ENCODE measurements around the gene SMPD4. TPM values are rescaled to one million over a fixed set of nuclear protein-coding genes. Genes with fewer than 3 reads are reported as not detected.
A peak's percentile ranks its signal among the peaks of the same experiment; 100 is the strongest.

SMPD4 gene
- total and polyA plus RNA-seq, 9 of the 15 experiments (the other 6 are each of a cell fraction or from before 2014, with no cell fraction given), result 7.5 to 123 (median 35.7) TPM

- TF ChIP-seq, protein P1, sequence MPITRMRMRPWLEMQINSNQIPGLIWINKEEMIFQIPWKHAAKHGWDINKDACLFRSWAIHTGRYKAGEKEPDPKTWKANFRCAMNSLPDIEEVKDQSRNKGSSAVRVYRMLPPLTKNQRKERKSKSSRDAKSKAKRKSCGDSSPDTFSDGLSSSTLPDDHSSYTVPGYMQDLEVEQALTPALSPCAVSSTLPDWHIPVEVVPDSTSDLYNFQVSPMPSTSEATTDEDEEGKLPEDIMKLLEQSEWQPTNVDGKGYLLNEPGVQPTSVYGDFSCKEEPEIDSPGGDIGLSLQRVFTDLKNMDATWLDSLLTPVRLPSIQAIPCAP (CRISPR knock-in tag; IDR thresholded peaks at IDR 0.05; ENCODE audit: borderline replicate concordance), result no peak
- TF ChIP-seq, protein P2, sequence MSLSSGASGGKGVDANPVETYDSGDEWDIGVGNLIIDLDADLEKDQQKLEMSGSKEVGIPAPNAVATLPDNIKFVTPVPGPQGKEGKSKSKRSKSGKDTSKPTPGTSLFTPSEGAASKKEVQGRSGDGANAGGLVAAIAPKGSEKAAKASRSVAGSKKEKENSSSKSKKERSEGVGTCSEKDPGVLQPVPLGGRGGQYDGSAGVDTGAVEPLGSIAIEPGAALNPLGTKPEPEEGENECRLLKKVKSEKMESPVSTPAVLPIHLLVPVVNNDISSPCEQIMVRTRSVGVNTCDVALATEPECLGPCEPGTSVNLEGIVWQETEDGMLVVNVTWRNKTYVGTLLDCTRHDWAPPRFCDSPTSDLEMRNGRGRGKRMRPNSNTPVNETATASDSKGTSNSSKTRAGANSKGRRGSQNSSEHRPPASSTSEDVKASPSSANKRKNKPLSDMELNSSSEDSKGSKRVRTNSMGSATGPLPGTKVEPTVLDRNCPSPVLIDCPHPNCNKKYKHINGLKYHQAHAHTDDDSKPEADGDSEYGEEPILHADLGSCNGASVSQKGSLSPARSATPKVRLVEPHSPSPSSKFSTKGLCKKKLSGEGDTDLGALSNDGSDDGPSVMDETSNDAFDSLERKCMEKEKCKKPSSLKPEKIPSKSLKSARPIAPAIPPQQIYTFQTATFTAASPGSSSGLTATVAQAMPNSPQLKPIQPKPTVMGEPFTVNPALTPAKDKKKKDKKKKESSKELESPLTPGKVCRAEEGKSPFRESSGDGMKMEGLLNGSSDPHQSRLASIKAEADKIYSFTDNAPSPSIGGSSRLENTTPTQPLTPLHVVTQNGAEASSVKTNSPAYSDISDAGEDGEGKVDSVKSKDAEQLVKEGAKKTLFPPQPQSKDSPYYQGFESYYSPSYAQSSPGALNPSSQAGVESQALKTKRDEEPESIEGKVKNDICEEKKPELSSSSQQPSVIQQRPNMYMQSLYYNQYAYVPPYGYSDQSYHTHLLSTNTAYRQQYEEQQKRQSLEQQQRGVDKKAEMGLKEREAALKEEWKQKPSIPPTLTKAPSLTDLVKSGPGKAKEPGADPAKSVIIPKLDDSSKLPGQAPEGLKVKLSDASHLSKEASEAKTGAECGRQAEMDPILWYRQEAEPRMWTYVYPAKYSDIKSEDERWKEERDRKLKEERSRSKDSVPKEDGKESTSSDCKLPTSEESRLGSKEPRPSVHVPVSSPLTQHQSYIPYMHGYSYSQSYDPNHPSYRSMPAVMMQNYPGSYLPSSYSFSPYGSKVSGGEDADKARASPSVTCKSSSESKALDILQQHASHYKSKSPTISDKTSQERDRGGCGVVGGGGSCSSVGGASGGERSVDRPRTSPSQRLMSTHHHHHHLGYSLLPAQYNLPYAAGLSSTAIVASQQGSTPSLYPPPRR (CRISPR knock-in tag; IDR thresholded peaks at IDR 0.05; ENCODE audit: borderline replicate concordance), result no peak
- TF ChIP-seq HDAC3 (IDR thresholded peaks at IDR 0.05; ENCODE audit: borderline replicate concordance, partially characterized antibody) (no peak), MIER1 (IDR thresholded peaks at IDR 0.05; ENCODE audit: low read depth) (no peak), HCFC1 (IDR thresholded peaks at IDR 0.05; ENCODE audit: low read depth, low read length) (no peak), ETV1 (tag; conservative IDR thresholded peaks at IDR 0.05; ENCODE audit: low read depth) (no peak)
- in situ Hi-C loops (cut with MboI), result no loop called here
- intact Hi-C loops (cut with micrococcal nuclease), result loop anchor here (10.0 kb wide), 1 partner anchor 1298 kb away; no protein-coding TSS in a partner anchor
- DNase-seq (ENCODE audit: extremely low read depth in 1 of 4, low spot score in 3 of 4), result no peak
- ChIA-PET CTCF (ENCODE audit: low intra/inter-chr PET ratio) (no interaction called here), POLR2A (interaction anchor here (0.7 to 1.6 kb wide), 3 partner anchors 8 to 1300 kb away, joined by 3 to 7 read pairs (median 3); a partner anchor contains a TSS)
- no peaks in the 10 kb centered on the region for H4K20me1 ChIP-seq (replicated peaks; ENCODE audit: control insufficient read depth, insufficient read depth, low read length)
- BruUV-seq (replicated peaks), result no TSS peak
- peaks cover 27% of the 10 kb centered on the region for H3K79me2 ChIP-seq (ENCODE audit: control insufficient read depth, insufficient read depth, low read length)
- H3K9me3 ChIP-seq (replicated peaks; ENCODE audit: control insufficient read depth, insufficient read depth, low read depth, low read length), result no peaks in the 10 kb centered on the region
- no peak overlapping the region for H3K4me3 ChIP-seq
- no peak overlapping the region for H2AFZ ChIP-seq (ENCODE audit: low read depth, low read length)
- FAIRE-seq, result no peak
- no peak overlapping the region for H3K27ac ChIP-seq (ENCODE audit: extremely low read depth, low read depth, low read length)
- ATAC-seq, result no peak
- H3K4me2 ChIP-seq (ENCODE audit: insufficient read depth, low read length), result no peak overlapping the region
- H3K9me1 ChIP-seq (ENCODE audit: control insufficient read depth, insufficient read depth, low read length), result no peaks in the 10 kb centered on the region
- peaks cover 27% of the 10 kb centered on the region; the same call in 2 of the 3 replicates for H3K36me3 ChIP-seq (ENCODE audit: control insufficient read depth, insufficient read depth, low read length)
- WGBS (ENCODE audit: insufficient coverage, low coverage, missing lambda C conversion rate), result 64% methylated on average over 6 of the region's 8 CpGs
- peaks cover 9 to 30% of the 10 kb centered on the region in 2 experiments; a peak in 4 of 5 replicates for H3K4me1 ChIP-seq (replicated peaks in 1 of 2; ENCODE audit: control insufficient read depth in 2 of 2, insufficient read depth in 2 of 2, low read length in 2 of 2)
- H3K27me3 ChIP-seq (ENCODE audit: control insufficient read depth in 2 of 2, insufficient read depth in 2 of 2, low read length in 2 of 2), result no peaks in the 10 kb centered on the region
- peak overlapping the region in 1 of 2 experiments; percentile 78; a peak in 1 of 4 replicates for H3K9ac ChIP-seq (ENCODE audit: insufficient read depth in 1 of 2, low read depth in 2 of 2, low read length in 2 of 2)
These were observed 5.9 kb upstream of the SMPD4 start for GRCh38 chr2:130187268-130187667.
